Inflammatory macrophage (primary cell): ENCODE results near the gene RPN2.
"Not testable (repeated sequence)": the region's sequence is repeated elsewhere in the genome, so short reads cannot be mapped to it uniquely, and the experiment has no call there.

Source experiments
- DNase-seq, 2 donors: peaks; one replicate each; pipeline ENCODE4 v3.0.0-alpha.2; 2020 to 2022
- total RNA-seq, 18 experiments: gene quantifications; one replicate each; lab custom pipeline; 2026; ENCODE audit warnings: mixed read lengths in 6 of 18, inconsistent platforms in 2 of 18; lab: John Stamatoyannopoulos, UW

Gene RPN2
- 307 to 508 (median 417) reads per million in 18 experiments for total RNA-seq

- DNase-seq = peak; percentile 96 to 97
These were observed at the start of gene RPN2, which contains the start of gene MROH8 for GRCh38 chr20:37178839-37179682. Gene RPN2 (plus strand): TSS chr20:37179330. CDS start chr20:37179357, 27 bp downstream. Gene MROH8 (minus strand): TSS chr20:37179548.

DNA sequence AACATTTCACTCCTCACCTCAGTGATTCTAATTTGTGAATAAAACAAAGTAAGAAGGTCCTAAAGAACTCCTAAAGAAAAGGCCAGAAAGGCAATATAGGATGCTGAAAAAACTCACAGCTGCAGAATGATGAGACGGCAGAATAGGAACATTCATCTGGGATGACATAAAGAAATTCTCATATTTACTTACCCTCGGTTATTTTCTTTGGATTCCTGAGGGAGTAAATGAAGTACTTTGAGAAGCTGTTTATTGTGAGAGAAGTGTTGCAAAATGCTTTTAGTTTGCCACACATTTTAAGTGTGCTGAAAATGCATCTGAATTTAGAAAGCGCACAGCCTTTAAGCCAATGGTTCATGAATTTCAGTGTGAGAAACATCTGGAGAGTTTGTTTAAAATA is 47.6 kb upstream of the RPN2 start:
- DNase-seq = no peak

DNA sequence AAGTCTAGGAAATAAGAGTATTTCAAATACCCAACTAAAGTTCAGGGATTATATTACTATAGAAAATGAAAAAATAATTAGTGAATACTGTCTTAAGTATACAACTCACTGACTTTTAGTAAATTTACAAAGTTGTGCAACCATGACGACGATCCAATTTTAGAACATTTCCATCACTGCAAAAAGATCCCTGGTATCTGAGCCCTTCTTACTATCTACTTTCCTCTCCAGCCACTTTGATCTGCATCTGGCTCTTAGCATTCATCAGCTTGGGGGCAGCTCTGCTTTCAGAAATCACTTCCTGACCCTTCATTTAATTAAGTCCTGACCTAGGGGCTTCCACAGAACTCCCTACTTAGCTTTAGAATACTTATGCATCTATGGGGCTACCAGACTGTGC is 45.2 kb upstream of the RPN2 start:
- DNase-seq = no peak

GRCh38 chr20:37137547-37137946 is 41.6 kb upstream of the RPN2 start:
- DNase-seq = no peak

- no peak for DNase-seq
These were observed 36.4 kb upstream of the RPN2 start for GRCh38 chr20:37142708-37143107.

DNA sequence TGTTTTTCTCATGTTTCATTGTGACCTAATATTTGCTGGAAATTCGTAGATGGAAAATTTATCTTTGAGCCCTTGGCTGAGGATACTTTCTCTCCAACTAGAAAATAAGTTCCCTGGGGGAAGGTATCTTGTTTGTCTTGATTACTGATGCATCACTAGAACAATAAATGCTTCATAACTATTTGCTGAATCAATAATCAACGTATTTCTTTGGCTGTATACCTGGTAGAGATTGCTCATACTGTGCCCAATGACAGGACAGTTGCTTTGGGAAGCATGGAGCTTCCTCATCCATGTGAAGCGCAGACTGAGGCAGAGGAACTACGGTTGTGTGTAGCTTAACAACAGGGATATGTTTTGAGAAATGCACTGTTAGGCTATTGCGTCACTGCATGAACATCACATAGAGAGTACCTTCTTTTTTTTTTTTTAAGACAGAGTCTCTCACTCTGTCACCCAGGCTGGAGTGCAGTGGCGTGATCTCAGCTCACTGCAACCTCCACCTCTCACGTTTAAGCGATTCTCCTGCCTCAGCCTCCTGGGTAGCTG is 34.2 kb upstream of the RPN2 start:
- peak; percentile 65 to 70 for DNase-seq

DNA sequence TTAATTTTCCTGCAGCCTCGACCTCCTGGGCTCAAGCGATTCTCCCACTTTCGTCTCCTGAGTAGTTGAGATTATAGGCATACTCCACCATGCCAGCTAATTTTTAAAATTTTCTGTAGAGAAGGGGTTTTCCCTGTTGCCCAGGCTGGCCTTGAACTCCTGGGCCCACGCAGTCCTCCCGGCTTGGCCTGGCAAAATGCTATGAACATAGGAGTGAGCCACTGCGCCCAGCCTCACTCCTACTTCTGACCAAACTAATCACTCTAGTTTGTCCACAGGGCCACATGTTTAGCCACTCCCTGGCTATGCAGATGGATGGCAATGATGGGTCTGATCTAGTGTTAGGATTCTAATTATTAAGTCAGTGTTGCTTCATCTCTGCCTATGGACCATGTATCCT is 31.9 kb upstream of the RPN2 start:
- DNase-seq = no peak

DNA sequence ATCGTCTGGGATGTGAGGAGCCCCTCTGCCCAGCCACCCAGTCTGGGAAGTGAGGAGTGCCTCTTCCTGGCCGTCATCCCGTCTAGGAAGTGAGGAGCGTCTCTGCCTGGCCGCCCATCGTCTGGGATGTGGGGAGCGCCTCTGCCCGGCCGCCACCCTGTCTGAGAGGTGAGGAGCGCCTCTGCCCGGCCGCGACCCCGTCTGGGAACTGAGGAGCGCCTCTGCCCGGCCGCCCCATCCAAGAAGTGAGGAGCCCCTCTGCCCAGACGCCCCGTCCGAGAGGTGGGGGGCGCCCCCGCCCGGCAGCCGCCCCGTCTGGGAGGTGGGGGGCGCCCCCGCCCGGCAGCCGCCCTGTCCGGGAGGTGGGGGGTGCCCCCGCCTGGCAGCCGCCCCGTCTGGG is 28.3 kb upstream of the RPN2 start:
- DNase-seq = not testable (repeated sequence)

- DNase-seq = no peak
These were observed 27.6 kb upstream of the RPN2 start for GRCh38 chr20:37151529-37151928.

DNA sequence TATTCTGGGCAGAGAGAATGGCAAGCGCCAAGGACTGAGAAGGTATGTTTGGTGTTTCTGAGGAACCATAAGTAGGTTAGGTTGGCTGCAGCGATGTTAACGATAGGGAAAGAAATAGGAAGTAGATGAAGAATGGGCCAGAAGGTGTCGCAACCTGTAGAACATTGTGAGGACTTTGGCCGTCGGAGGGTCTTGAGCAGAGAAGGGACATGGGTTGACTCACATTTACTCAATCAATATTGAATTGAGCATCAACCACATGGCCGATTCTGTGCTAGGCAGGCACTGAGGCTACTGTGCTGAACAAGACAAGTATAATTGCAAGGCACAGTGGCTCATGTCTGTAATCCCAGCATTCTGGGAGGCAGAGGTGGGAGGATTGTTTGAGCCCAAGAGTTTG is 26.8 kb upstream of the RPN2 start:
- no peak for DNase-seq

DNA sequence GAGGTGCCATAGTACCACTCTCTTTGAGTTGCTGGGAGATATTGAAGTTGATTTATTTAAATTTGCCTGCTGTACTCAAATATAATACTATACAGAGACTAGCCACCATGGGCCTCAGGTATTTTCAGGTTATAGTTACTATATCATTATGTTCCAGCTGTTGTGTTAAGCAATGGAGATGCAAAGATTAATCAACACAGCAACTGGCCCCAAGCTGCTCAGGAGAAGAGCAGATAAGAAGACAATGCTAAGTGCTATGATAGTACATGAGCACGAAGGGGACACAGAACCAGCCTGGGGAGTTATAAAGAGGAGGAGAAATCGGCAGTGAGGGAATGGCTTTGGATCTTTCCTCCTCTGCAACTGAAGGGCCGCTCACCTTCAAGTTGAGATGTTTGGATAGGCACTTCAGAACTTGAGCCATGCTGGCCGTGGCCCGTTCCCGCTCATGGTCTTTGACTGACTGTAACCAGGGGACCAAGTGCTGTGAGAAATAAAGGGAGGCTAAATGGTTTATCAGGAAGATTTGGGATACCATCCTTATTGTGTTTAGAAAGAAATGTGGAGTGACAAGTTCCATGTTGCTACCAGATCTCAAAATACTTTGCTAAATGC is 24.3 kb upstream of the RPN2 start:
- no peak for DNase-seq

DNA sequence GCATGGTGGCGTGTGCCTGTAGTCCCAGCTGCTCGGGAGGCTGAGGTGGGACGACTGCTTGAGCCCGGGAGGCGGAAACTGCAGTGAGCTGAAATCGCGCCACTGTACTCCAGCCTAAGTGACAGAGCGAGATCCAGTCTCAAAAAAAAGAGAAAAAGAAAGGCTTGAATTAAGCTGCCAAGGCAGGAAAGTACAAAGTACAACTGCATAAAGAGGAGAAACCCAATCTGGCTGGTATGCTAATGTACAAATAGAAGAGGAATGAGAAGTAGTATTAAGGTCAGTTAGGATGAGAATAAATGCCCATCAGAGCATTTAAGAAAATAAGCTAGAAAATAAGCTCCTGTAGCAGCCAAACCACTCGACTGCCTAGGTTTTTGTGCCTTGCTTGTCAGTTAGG is 23.1 kb upstream of the RPN2 start:
- DNase-seq = no peak

DNA sequence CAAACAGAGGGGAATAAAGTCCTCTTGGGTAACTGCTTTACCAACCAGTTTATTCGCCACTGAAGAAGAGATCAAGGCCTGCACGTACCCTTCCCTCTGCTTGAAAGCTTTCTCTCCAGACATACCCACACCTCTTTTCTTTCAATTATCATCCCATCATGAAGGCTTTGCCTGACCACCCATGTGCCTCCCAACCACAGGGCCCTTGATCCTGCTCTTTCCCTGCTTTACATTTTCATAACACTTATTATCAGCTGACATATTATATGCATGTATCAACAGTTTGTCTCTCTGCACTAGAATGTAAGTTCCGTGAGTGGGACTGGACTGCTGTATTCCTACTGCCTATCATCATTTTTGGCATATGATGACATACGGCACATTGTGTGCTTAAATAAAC is 20.9 kb upstream of the RPN2 start:
- no peak for DNase-seq

DNA sequence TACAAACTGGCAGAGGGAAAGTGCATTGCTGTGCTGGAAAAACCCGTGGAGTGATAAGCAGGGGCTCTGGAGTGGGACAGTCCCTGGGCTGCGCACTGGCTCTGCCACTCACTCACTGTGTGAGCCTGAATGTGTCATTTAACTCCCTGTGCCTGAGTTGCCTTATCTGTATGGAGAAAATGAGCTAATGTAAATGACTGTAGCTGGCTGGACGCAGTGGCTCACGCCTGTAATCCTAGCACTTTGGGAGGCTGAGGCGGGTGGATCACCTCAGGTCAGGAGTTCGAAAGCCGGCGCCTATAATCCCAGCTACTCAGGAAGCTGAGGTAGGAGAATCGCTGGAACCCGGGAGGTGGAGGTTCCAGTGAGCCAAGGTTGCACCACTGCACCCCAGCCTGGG is 18.4 kb upstream of the RPN2 start:
- no peak for DNase-seq

- no peak for DNase-seq
These were observed 17.1 kb upstream of the RPN2 start for GRCh38 chr20:37161830-37162549.

DNA sequence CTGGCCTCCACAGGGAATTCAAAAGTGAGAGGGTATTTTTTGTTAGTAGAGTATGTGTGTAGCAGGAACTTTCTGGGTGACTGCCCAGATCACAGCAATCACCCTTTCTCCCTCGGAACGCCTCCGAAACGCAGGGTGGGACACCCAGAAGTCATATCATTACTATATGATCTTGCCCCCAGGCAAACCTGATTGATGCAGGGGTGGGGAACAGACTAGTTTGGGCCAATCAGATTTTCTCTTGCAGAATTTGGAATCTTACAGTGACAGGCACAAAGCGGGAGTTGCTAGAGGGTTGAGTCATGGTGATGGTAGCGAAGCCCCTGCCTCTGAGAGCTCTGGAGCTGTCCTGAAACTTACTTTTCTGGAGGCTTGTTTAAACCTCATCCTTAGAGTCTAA is 16.5 kb upstream of the RPN2 start:
- no peak for DNase-seq

- DNase-seq = no peak
These were observed 15.1 kb upstream of the RPN2 start for GRCh38 chr20:37163832-37164554.

DNA sequence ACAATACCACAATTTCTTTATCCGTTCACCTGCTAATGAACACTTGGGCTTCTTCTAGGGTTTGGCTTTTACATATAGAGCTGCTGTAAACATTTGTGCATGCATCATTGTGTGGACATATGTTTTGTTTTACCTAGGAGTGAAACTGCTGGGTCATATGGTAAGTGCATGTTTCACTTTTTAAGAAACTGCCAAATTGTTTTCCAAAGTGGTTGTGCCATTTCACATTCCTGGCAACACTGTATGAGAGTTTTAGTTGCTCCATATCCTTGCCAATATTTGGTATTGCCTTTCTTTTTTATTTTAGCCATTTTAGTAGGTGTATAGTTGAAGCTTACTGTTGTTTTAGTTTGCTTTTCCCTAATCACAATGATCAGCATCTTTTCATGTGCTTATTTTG is 14.1 kb upstream of the RPN2 start:
- no peak for DNase-seq

GRCh38 chr20:37166867-37167266 is 12.3 kb upstream of the RPN2 start:
- DNase-seq = no peak

DNA sequence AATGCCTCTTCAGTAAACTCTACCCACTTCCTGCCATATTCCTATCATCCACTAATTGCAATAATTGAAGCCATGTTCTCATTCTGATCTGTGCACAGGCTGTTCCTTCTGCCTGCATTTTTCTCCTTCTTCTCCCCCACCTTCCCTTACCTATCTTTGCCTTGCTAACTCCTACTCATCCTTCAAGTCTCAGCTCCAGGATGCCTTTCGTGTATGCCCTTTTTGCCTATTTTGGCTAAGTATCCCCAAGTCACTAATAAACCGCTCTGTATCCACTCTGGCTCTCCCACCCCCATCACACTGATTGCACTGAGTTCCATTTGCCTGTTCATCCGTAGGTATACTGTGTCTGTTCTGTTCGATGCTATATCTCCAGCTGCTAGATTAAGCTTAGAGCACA is 6.3 kb upstream of the RPN2 start:
- no peak for DNase-seq

DNA sequence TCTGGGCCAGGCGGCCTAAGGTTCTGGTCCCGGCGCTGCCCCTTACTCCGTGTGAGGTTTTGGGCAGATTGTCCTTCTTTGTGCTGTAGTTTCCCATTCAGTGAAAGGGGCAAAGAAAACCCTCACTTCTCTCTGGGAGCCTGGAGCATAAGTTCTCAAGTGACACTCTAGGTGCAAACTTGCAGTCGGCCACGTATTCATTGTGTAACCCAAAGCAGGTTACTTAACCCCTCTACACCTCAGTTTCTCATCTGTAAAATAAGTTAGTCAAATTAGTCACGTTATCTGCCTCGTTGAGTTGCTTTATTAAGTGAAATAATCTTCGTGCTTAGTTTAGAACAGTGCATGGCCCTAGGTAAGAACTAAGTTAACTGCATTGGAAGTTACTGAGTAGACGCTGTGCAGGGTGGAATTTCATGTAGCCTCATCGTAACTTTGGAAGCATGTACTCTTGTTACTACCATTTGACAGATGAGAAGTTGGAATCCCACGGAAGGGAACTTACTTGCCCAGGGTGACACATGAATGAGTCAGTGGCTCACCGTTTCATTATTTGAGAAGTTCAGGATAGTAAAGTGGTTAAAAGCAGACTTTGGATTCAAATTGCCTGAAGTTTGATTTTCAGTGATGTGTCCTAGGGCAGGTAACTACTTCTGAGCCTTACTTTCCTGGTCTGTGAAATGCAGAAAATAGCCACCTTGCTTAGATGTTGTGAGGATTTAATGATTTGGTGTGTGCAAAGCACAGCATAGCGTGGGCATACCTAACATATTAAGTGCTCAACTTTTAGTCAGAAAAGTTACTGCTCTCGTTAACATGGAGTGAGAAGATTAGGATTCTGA is 774 bp downstream of the RPN2 start:
- DNase-seq = peak; percentile 41 to 61

GRCh38 chr20:37185686-37186085 is 6.6 kb downstream of the RPN2 start:
- no peak for DNase-seq
